HEK293 (cell line): ENCODE measurements around the gene SPINDOC.

Experiments
- HIC1 ChIP-seq: fragments of 450-650 bp; formaldehyde crosslinking; IDR thresholded peaks from 2 replicates; pipeline ENCODE4 v1.5.1; 2016; ENCODE audit warnings: missing biosample characterization, missing genetic modification characterization
- KLF9 ChIP-seq: fragments of 450-650 bp; formaldehyde crosslinking; IDR thresholded peaks from 2 replicates; pipeline ENCODE4 v1.5.1; 2016; ENCODE audit warnings: missing biosample characterization, missing genetic modification characterization, low read depth
- MEIS1 ChIP-seq: sonication (generic); formaldehyde crosslinking; IDR thresholded peaks from 2 replicates; pipeline ENCODE4 v1.8.1; 2022; ENCODE audit warnings: missing genetic modification reagents, mild to moderate bottlenecking, borderline replicate concordance
- PATZ1 ChIP-seq: fragments of 450-650 bp; formaldehyde crosslinking; IDR thresholded peaks from 2 replicates; pipeline ENCODE4 v1.5.1; 2016; ENCODE audit warnings: missing biosample characterization, missing genetic modification characterization
- TCF7L2 ChIP-seq: IDR thresholded peaks from 2 replicates; pipeline ENCODE4 v1.6.1; 2011; ENCODE audit warnings: low read depth, mild to moderate bottlenecking, inconsistent platforms, low read length, moderate library complexity, borderline replicate concordance
- WT1 ChIP-seq: fragments of 450-650 bp; formaldehyde crosslinking; IDR thresholded peaks from 2 replicates; pipeline ENCODE4 v1.5.1; 2016; ENCODE audit warnings: missing biosample characterization, missing genetic modification characterization
- ZNF449 ChIP-seq: fragments of 450-650 bp; formaldehyde crosslinking; IDR thresholded peaks from 2 replicates; pipeline ENCODE4 v1.5.1; 2017; ENCODE audit warnings: missing biosample characterization, mild to moderate bottlenecking, missing genetic modification characterization, moderate library complexity
- ZNF830 ChIP-seq: fragments of 450-650 bp; IDR thresholded peaks from 2 replicates; pipeline ENCODE4 v1.5.0; 2018; ENCODE audit warnings: missing biosample characterization, missing genetic modification characterization, low read depth, mild to moderate bottlenecking, moderate library complexity
- TF ChIP-seq, protein P1 (sequence below): fragments of 450-650 bp; formaldehyde crosslinking; IDR thresholded peaks from 2 replicates; pipeline ENCODE4 v1.5.1; 2016; ENCODE audit warnings: missing biosample characterization, missing genetic modification characterization
- TF ChIP-seq, protein P2 (sequence below): fragments of 450-650 bp; formaldehyde crosslinking; IDR thresholded peaks from 2 replicates; pipeline ENCODE4 v1.5.1; 2016; ENCODE audit warnings: missing biosample characterization, missing genetic modification characterization

DNA sequence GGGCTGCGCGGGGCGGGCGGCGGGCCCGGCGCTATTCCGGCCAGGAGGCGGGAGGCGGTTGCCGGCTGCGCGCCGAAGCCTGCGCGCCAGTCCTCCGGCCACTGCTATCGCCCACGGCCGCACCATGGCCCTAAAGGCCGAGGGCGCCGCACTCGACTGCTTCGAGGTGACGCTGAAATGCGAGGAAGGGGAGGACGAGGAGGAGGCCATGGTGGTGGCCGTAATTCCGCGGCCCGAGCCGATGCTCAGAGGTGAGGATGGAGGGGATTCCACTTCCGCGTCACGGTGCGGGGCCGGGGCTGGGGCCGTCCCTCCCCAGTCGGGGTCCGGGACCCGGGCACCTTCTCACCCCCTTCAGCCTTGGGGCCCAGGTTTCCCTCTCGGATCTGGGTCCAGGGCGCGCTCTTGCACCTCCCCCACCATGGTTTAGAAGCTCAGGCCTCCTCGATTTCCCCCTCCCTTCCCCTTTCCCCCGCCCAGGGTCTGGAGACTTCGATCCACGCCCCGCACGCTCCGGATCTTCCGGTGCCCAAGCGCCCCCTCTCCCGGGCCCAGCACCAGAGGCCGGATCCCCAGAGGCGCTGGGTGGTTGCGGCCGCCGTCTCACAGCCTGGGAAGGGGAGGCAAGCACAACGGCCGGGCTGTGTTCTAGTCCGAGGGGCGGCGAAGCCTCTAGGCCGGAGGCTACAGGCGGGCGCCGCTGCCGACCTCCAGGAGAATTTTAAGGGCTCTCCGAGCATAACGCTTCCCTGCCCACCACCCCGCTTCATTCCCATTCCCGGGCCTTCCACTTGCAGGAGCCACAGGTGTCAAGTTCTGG is 517 bp downstream of the SPINDOC start:
- no peak for TF ChIP-seq WT1 (tag by site-specific recombination)
- TF ChIP-seq PATZ1 (tag by site-specific recombination), result peak; percentile 75
- TF ChIP-seq TCF7L2, result no peak
- TF ChIP-seq, protein P1, sequence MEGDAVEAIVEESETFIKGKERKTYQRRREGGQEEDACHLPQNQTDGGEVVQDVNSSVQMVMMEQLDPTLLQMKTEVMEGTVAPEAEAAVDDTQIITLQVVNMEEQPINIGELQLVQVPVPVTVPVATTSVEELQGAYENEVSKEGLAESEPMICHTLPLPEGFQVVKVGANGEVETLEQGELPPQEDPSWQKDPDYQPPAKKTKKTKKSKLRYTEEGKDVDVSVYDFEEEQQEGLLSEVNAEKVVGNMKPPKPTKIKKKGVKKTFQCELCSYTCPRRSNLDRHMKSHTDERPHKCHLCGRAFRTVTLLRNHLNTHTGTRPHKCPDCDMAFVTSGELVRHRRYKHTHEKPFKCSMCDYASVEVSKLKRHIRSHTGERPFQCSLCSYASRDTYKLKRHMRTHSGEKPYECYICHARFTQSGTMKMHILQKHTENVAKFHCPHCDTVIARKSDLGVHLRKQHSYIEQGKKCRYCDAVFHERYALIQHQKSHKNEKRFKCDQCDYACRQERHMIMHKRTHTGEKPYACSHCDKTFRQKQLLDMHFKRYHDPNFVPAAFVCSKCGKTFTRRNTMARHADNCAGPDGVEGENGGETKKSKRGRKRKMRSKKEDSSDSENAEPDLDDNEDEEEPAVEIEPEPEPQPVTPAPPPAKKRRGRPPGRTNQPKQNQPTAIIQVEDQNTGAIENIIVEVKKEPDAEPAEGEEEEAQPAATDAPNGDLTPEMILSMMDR (tag by site-specific recombination), result peak; percentile 20; the same call in 1 of the 2 replicates
- no peak; the same call in 1 of the 2 replicates for TF ChIP-seq MEIS1 (CRISPR knock-in tag)
- TF ChIP-seq KLF9, result no peak
- TF ChIP-seq ZNF449 (tag by site-specific recombination), result no peak
- TF ChIP-seq, protein P2, sequence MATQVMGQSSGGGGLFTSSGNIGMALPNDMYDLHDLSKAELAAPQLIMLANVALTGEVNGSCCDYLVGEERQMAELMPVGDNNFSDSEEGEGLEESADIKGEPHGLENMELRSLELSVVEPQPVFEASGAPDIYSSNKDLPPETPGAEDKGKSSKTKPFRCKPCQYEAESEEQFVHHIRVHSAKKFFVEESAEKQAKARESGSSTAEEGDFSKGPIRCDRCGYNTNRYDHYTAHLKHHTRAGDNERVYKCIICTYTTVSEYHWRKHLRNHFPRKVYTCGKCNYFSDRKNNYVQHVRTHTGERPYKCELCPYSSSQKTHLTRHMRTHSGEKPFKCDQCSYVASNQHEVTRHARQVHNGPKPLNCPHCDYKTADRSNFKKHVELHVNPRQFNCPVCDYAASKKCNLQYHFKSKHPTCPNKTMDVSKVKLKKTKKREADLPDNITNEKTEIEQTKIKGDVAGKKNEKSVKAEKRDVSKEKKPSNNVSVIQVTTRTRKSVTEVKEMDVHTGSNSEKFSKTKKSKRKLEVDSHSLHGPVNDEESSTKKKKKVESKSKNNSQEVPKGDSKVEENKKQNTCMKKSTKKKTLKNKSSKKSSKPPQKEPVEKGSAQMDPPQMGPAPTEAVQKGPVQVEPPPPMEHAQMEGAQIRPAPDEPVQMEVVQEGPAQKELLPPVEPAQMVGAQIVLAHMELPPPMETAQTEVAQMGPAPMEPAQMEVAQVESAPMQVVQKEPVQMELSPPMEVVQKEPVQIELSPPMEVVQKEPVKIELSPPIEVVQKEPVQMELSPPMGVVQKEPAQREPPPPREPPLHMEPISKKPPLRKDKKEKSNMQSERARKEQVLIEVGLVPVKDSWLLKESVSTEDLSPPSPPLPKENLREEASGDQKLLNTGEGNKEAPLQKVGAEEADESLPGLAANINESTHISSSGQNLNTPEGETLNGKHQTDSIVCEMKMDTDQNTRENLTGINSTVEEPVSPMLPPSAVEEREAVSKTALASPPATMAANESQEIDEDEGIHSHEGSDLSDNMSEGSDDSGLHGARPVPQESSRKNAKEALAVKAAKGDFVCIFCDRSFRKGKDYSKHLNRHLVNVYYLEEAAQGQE, result no peak
- 0 out of 2 replicates have a peak, but pooled peaks have one; percentile 34 for TF ChIP-seq HIC1
- TF ChIP-seq ZNF830 (tag by site-specific recombination), result no peak
